DMS153 treated with DMSO at 0.1 percent for 48 hours (cell line): Measurements from ENCODE around the gene LPCAT2.

Source experiments
- DNase-seq: peaks from one replicate; lab custom pipeline; 2025; ENCODE audit not compliant: unreplicated experiment; lab: John Stamatoyannopoulos, UW

Gene LPCAT2

DNA sequence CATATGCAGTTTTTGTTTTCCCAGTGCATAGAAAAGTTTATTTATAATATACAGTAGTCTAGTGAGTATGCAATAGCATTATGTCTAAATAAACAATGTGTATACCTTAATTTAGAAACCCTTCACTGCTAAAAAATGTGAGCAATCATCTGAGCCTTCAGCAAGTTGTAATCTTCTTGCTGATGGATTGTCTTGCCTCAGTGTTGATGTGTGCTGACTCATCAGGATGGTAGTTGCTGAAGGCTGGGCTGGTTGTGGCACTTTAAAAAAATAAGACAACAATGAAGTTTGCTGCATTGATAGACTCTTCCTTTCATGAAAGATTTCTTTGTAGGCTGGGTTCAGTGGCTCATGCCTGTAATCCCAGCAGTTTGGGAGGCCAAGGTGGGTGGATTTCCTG lies 43.7 kb downstream of the LPCAT2 start:
- no peak for DNase-seq

DNA sequence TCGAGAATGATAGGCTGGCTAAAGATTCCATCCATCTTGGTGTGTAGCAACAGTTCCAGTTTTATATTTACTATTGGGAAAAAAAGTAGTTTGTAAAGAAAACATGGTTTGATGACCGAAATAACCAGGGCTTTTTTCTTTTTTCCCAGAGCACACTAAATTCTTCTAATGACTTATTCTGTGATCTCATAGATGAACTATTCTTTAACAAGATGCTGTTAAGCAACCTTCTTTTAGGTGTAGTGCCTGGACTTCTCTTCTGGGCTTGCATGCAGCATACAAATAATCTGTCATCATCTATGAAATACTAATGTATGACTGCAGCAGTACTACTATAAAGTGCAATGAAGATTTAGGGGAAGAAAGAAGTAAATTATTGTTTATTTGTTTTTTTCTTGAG lies 46.6 kb downstream of the LPCAT2 start:
- no peak for DNase-seq

DNA sequence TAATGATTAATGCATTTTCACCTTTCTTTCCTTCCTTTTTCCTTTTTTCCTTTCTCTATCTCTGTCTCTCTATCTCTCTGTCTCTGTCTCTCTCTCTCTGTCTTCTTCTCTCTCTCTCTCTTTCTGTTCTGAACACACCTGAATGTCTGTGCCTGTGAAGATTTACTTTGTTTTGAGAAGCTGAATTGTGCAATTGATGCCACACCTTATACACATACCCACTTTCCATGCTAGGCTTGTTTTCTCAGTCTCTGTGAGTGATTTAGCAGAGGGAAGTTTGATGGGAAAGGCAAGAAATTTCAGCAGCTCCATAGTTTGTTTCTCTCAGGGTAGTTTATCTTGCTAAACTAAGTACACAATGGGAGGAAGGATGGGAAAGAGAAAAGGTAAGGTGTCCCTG lies 48.3 kb downstream of the LPCAT2 start:
- no peak for DNase-seq

DNA sequence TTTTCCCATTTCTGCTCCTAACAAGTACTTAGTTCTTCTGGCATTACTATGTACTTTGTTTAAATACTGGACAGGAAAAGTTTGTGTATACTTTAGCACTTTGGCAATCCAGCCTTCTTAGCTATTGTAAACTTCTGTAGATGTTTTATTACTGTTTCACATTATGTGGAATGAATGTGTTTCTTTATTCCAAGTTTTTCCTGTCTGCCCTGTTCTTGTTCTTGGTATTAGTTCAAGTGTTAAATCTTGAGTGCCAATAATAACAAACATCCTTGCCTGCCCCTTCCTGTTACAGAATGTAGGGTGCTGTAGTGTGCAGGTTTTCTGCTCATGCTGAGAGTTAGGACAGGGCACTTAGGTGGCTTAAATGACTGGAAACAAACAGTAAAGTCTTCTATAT lies 50.4 kb downstream of the LPCAT2 start:
- DNase-seq: no peak

DNA sequence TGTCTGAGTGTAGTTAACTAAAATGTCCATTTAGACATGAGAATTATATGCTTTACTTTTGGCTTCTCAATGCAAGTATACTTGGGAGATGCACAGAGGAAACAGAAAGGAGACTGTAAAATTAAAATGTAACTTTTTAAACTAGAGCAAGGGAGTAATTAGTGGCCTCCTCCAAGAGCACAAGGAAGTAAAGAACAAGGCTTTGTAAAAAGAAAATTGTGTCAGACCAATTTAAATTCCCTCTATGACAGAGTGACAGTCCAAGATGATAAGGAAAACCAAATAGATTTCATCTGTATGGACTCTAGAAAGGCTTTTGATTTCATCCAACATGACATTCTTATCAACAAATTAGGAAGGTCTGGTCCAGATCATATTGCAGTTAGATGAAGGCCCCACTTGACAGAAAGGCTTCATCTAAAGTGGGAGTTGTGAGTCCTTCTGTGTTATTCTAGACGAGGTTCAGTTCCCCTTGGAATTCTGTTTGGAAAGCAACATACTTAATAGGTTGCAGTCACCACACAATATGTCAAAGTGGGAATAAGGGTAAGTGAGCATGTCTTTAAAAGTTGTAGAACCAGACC lies 51.2 kb downstream of the LPCAT2 start:
- DNase-seq: no peak

DNA sequence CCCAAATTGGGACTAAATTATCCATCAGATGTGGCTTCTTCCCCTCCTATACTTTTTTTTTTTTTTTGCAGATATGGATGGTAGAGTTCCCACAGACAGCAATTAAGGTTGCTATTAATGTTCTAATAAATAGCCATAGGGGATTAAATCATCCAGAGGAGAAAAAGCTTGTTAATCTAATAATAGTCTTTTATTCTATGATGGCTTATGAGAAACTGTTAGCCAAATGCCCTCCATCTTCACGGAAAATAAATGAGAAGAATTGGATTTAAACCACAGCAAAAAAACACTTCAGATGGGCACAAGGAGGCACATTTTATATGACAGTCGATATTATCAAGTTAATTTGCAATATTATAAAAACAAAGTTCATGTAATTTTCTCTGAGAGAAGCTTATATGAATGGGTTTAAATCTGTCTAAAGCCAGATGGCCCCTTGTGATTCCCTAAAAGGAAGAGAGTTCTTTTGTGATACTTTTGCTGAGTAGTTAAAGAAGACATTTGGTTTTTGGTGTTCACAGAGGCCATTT lies 52.5 kb downstream of the LPCAT2 start:
- DNase-seq: no peak

DNA sequence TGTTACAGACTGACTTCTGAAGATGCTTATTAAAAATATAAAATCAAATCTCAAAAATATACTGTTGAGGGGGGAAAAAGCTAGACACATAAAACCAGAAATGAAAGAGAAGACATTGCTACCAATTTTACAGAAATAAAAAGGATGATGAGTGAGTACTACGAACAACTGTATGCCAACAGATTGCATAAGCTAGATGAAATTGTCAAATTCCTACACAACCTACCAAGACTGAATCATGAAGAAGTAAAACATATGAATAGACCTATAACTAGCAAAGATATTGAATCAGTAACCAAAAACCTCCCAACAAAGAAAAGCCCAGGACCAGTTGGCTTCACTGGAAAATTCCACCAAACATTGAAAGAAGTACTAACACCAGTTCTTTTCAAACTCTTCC lies 54.1 kb downstream of the LPCAT2 start:
- no peak for DNase-seq

DNA sequence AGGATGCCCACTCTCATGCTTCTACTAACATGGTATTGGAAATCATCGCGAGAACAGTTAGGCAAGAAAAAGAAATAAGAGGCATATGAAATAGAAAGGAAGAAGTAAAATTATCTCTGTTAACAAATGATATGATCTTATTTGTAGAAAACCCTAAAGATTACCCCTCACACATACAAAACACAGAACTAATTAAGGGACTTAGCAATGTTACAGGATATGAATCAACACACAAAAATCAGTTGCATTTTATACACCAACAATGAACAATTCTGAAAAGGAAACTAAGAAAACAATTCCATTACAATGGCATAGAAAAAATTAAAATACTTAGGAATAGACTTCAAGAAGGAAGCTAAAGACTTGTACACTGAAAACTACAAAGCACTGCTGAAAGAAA lies 54.9 kb downstream of the LPCAT2 start:
- no peak for DNase-seq

DNA sequence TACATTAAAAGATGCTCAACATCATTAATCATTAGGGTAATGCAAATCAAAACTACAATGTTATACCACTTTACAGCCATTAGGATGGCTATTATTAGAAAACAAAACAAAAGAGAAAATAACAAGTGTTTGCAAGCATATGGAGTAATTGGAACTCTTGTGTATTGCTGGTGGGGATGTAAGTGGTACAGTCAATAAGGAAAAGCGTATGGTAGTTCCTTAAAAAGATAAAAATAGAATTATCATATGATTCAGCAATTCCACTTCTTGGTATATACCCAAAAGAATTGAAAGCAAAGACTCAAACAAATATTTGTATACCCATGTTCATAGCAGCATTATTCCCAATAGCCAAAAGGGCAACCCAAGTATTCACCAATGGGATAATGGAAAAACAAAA lies 56.2 kb downstream of the LPCAT2 start:
- no peak for DNase-seq

DNA sequence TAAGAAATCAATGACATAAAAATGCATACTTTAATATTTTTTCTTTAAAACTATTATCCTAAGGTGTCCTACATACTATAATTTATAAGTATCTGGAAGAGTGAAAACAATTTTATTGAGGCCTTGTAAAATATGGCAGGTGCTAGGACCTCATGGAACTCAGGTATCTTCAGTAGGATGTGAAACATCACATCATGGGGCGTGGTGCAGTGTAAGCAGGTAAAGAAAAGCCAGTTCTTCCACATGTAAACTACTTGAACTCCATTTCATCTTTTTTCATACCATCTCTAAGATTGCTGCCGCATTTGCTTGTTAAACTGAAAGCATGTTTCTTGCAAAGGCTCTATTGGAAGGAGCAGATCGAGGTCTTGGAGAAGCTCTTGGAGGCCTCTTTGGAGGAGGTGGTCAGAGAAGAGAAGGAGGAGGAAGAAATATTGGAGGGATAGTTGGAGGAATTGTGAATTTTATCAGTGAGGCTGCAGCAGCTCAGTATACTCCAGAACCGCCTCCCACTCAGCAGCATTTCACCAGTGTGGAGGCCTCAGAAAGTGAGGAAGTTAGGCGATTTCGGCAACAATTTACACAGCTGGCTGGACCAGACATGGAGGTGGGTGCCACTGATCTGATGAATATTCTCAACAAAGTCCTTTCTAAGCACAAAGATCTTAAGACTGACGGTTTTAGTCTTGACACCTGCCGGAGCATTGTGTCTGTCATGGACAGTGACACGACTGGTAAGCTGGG lies 57.7 kb downstream of the LPCAT2 start, which contains the start of gene CAPNS2:
CAPNS2 (plus strand) TSS at position 253 of the 744 bp plus-strand sequence; CDS start at position 326, 73 bp downstream.
- no peak for DNase-seq

DNA sequence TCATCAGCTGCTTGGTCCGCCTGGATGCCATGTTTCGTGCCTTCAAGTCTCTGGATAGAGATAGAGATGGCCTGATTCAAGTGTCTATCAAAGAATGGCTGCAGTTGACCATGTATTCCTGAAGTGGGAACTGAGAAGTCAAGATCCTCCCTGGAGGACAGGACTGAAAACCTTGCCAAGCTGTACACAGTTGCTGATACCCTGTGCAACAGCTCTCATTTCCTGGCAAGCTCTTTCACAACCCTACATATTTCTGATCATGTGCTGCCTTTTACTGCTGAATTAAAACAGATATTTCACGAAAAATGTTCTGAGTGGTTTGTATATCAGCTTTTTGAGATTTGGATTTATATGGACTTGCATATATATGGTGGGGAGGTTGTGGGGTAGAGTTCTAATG lies 58.5 kb downstream of the LPCAT2 start:
- DNase-seq: no peak

DNA sequence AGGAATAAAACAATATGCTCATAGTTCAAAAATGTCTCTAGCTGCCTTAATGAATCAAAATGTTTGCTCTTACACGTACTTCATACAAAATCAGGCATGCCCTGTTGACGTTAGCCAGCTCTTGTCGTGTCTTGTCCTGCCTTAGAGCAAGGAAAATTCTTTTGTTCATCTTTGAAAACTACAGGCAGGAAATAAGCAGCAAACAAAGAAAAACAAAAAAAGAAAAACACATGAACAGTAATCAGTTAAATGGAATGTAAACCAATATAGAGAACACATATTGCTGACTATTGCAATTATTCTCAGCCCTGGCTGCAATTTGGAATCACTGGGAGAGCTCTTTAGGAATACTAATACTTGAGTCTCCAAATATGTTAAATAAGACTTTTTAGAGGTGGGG lies 59.3 kb downstream of the LPCAT2 start:
- no peak for DNase-seq

DNA sequence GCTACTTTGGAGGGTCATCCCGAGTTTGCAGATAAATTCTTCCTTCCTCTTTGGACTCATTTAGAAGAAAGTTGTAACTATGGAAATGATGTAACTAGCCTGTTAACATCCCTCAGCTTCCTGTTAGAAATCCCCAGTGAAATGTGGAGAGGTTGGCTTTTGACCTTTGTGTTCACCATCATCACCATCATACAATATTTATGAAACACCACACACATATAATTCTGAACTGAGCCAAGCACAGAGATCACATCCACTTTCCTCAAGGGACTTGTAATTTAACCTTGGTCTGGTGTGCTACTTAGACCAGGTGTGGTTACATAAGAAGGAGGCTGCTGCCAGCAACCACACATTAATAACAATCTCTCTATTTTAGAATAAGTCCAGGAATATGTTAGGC lies 60.2 kb downstream of the LPCAT2 start:
- peak; percentile 41 for DNase-seq

DNA sequence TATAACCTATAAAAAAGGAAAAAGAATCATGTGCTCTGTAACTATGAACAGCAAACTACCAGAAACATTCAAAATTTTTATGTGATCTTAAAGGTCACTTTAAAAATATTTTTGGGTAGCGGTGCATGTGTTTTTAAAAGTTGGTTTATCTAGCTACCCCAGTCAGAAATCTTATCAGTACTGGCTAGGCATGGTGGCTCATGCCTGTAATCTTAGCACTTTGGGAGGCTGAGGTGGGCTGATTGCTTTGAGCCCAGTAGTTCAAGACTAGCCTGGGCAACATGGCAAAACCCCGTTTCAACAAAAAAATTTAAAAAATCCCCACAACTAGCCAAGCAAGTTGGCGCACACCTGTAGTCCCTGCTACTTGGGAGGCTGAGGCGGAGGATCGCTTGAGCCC lies 61.3 kb downstream of the LPCAT2 start:
- DNase-seq: no peak

DNA sequence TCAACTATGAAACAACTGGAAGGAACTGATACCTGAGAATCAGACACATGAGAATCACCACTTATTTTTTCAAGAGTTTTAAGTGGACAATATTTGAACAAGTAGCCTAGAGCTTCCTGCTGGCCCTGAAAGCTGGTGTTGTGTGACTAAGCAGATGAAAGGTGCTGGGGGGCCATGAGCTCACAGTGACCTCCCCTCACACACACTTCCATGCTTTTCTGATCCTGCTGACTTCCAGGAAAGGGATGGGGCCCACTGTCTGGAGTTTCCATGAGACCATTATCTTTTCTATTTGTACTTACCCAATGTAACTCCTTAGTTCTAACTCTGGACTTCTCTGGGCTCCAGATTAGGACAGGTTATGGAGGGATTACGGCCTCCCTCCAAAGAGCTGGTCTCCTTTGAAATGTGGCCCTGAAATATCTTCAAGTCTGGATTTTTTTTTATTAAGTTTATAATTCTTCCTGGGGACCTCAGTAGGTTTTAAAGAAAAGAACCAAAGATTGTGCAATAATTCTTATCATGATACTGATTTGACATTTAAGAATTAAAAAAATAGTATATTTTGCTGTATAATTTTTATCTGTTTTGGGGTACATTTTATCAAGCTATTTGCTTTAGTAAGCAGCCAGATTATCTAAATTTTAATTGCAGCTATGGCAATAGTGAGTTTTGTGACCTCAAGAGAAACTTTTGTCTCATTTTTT lies 62.5 kb downstream of the LPCAT2 start:
- peak; percentile 9 for DNase-seq

DNA sequence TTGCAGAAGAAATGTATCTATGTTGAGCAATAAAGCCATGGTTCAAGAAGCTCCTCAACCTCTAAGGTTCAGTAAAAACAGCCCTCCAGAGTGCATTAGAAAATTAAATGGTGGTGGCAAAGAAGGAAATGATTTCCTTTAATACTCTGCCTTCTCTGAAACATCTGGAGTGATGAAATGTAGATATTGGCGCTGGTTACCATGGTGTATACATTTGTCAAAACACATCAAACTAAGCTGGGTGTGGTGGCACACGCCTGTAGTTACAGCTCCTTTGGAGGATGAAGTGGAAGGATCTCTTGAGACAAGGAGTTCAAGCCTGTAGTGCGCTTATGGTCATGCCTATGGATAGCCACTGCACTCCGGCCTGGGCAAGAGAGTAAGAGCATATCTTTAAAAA lies 63.6 kb downstream of the LPCAT2 start:
- DNase-seq: no peak

DNA sequence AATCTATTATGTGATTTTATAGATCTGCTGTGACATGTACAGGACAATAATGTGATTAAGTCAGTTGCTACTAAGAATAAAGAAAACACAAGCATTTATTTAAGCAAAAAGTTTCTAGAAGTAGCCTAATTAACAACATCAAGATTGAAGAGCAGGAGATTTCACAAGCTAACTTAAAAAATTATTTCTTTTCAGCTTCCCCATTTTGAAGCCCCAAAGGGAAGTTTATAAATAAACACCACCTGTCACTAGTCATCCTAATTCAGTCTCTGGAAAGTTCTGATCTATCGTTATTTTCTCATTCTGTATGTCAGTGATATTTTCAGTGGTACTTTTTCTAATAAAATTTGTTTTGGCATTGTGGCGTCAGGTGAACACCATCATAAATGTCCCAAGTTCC lies 65.9 kb downstream of the LPCAT2 start:
- no peak for DNase-seq

DNA sequence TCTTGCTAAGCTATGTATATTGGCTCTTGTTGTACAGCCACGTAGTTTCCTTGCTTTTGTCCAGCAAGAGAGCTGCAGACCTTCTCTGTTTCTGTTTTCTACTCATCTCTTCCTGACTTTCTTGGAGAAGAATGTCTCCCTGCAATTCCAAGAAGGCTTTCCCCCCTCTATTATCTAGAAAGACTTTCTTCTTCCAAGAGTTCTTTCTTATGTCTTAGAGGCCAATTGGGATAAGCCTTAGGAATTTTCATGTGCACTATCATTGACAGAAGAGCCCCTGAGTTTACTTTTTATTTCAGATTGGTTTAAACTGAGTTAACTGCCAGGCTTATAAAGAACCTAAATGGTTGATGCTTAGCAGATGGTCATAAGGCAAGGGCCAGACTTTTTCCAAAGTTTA lies 66.6 kb downstream of the LPCAT2 start:
- no peak for DNase-seq

DNA sequence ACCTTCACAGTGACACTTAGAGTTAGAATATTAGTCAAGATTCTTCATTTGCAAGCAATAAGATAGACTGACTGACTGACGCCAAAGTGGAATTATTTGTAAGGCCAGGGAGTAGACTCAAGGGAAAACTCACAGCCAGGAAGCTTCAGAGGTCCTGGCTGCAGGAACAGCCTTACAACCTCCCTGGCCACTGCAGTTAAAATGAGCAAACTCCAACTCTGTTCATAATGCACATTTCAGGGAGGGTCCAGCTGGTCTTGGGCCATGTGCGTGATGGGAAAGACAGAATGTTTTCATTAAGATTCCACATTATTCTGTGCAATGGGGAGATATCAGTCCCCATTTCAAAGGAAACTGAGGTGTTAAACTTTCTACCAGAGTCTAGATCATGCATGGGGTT lies 67.5 kb downstream of the LPCAT2 start:
- DNase-seq: no peak

DNA sequence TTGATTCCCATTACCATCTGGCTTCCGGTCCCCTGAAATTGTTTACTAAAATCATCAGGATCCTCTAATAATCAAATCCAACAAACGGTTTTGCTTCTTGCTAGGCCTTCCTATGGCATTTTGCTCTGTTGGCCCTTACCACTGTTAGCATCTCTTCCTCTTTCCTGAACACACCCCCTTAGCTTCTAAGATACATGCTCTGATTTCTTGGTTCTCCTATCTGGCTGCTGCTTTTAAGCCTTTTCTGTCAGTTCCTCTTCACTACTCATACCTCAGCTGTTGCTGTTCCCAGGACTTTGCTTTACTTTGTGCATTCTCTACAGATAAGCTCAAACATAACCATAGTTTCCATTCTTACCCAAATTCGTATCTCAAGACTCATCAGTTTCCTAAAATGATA lies 69.0 kb downstream of the LPCAT2 start:
- DNase-seq: no peak

DNA sequence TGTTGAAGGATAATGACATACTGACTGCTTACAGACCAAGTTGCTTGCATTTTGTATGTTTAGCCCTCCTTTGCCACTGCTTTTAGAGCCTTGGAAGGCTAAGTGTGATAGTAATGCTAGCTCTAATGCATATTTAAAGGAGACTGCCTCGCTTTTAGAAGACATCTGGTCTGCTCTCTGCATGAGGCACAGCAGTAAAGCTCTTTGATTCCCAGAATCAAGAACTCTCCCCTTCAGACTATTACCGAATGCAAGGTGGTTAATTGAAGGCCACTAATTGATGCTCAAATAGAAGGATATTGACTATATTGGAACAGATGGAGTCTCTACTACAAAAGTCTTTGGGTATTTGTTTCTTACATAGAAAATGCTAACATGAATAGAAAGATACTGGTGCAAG lies 76.8 kb downstream of the LPCAT2 start:
- no peak for DNase-seq

DNA sequence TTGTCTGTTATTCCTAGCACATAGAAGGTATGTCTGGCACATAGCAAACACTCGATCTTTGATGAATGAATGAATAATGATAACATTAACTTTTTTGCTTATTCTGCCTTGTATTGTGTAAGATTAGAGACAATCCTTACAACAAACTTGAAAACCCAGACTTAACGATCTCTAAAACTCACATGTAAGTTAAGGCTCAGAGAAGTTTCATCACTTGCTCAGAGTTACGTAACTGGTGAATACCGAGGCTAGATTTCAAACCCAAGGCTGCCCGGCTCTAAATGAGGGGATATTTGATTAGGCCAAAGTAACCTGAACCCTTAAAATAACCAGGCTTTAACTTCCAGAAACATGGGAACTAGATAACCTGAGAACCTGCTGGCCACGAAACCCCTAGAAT lies 79.9 kb downstream of the LPCAT2 start:
- DNase-seq: no peak
